Panc1 (cell line): Measurements from ENCODE around the gene IL31RA. TPM values are rescaled to one million over a fixed set of nuclear protein-coding genes. Genes with fewer than 3 reads are reported as not detected.

Experiments
- ATAC-seq: fragments of 200-7000 bp; cut with Tn5 transposase; 2 replicates; pipeline ENCODE4 v1.9.1; 2020; ENCODE audit warnings: mild to moderate bottlenecking, moderate library complexity
- BruUV-seq: library from RNA; stranded (reverse); fragments of 400-500 nt; replicated peaks from 2 replicates; lab custom pipeline; 2021; lab: Mats Ljungman, UMichigan
- CTCF ChIA-PET: fragments of 300-600 bp; sonication (Branson Sonifier 250); formaldehyde crosslinking; loops from one replicate; lab custom pipeline; 2022; ENCODE audit warnings: antibody characterized with exemption; lab: Charles Lee
- POLR2A ChIA-PET: fragments of 300-600 bp; sonication (Branson Sonifier 250); formaldehyde crosslinking; loops from one replicate; lab custom pipeline; 2022; ENCODE audit warnings: antibody characterized with exemption; lab: Charles Lee
- DNase-seq: peaks from one replicate; pipeline ENCODE4 v3.0.0-alpha.2; 2010; ENCODE audit warnings: low read depth, low spot score
- H3K27ac ChIP-seq: 2 replicates; pipeline ENCODE4 v1.5.1; 2011; ENCODE audit warnings: mild to moderate bottlenecking, low read length, inconsistent platforms
- H3K27me3 ChIP-seq: fragments of 200-500 bp; sonication (Bioruptor generic); 2 replicates; pipeline ENCODE4 v1.6.0; 2014; ENCODE audit warnings: low read length, inconsistent platforms; ENCODE audit not compliant: control insufficient read depth, insufficient read depth
- H3K36me3 ChIP-seq: fragments of 200-500 bp; sonication (Bioruptor generic); 2 replicates; pipeline ENCODE4 v1.5.1; 2014; ENCODE audit warnings: inconsistent platforms, mild to moderate bottlenecking, low read length, moderate library complexity; ENCODE audit not compliant: control insufficient read depth, insufficient read depth
- H3K4me1 ChIP-seq: 2 replicates; pipeline ENCODE4 v1.5.1; 2011; ENCODE audit warnings: inconsistent platforms, mild to moderate bottlenecking, low read length, moderate library complexity; ENCODE audit not compliant: control insufficient read depth, insufficient read depth
- H3K4me3 ChIP-seq, 2 experiments: 2 replicates each; pipeline ENCODE4 v1.5.1; 2011 to 2012; ENCODE audit warnings: low read depth in 2 of 2, low read length in 2 of 2, mild to moderate bottlenecking in 2 of 2, inconsistent platforms in 1 of 2, moderate library complexity in 1 of 2
- H3K9me3 ChIP-seq: fragments of 200-500 bp; sonication (Bioruptor generic); 2 replicates; pipeline ENCODE4 v1.5.1; 2014; ENCODE audit warnings: low read depth, mild to moderate bottlenecking, inconsistent platforms, low read length, moderate library complexity; ENCODE audit not compliant: control insufficient read depth, insufficient read depth
- CTCF ChIP-seq: fragments of 450-650 bp; IDR thresholded peaks from 2 replicates; pipeline ENCODE4 v1.5.1; 2017; ENCODE audit warnings: mild to moderate bottlenecking
- POLR2AphosphoS5 ChIP-seq: IDR thresholded peaks from 2 replicates; pipeline ENCODE4 v1.6.1; 2012; ENCODE audit warnings: mild to moderate bottlenecking, low read depth, low read length, moderate library complexity
- REST ChIP-seq, 2 experiments: IDR thresholded peaks; 2 replicates each; pipeline ENCODE4 v1.6.1; 2011 to 2012; ENCODE audit warnings: low read depth in 2 of 2, control low read depth in 1 of 2, low read length in 1 of 2, mild to moderate bottlenecking in 1 of 2, moderate library complexity in 1 of 2; ENCODE audit not compliant: insufficient read depth in 1 of 2
- SIN3A ChIP-seq: IDR thresholded peaks from 2 replicates; pipeline ENCODE4 v1.6.1; 2012; ENCODE audit warnings: low read depth, mild to moderate bottlenecking, low read length, moderate library complexity, borderline replicate concordance; ENCODE audit not compliant: insufficient read depth
- TCF7L2 ChIP-seq: IDR thresholded peaks from 2 replicates; pipeline ENCODE4 v1.6.1; 2011; ENCODE audit warnings: mild to moderate bottlenecking, low read depth, low read length, inconsistent platforms
- in situ Hi-C: cut with HindIII; loops from 2 replicates; pipeline ENCODE4 v1.10.0; 2016; ENCODE audit warnings: low sequenced_read_pairs, low pct_unique_long_range_greater_than_20kb
- intact Hi-C: fragments of 100-400 bp; cut with micrococcal nuclease; formaldehyde crosslinking; loops from one replicate; pipeline ENCODE4 v1.10.0; 2022; ENCODE audit not compliant: unreplicated experiment
- total RNA-seq: library from RNA; stranded (reverse); gene quantifications from one replicate; pipeline ENCODE4 v1.2.1, GENCODE V29; 2021; ENCODE audit not compliant: unreplicated experiment

IL31RA gene
- total RNA-seq, 1 experiment from 2014 or later = 3.1 TPM

GRCh38 chr5:55856516-55857246, 5.5 kb downstream of the IL31RA start:
- H3K4me3 ChIP-seq = no peak overlapping the region
- in situ Hi-C loops = no loop called here
- TF ChIP-seq SIN3A (no peak), CTCF (no peak), TCF7L2 (no peak), REST (IDR thresholded peaks at IDR 0.05; ENCODE audit: insufficient read depth in 1 of 2, low read depth in 2 of 2, low read length in 1 of 2) (no peak), POLR2AphosphoS5 (no peak)
- ATAC-seq (no peak), DNase-seq (no peak)
- ChIA-PET POLR2A (no interaction called here), CTCF (interaction anchor here (0.7 kb wide), 1 partner anchor 143 kb away, joined by 5 read pairs; no protein-coding TSS in a partner anchor)
- no peak overlapping the region for H3K27ac ChIP-seq
- H3K27me3 ChIP-seq = no peaks in the 10 kb centered on the region
- intact Hi-C loops = no loop called here
- H3K4me1 ChIP-seq = peaks cover 6% of the 10 kb centered on the region; the same call in 1 of the 2 replicates
- H3K36me3 ChIP-seq = no peaks in the 10 kb centered on the region
- no peaks in the 10 kb centered on the region for H3K9me3 ChIP-seq
- BruUV-seq = no TSS peak

- DNase-seq (no peak), ATAC-seq (no peak)
- in situ Hi-C loops (no loop called here), intact Hi-C loops (no loop called here)
- POLR2A ChIA-PET = no interaction called here
- Histone ChIP-seq H3K4me3 (no peak overlapping the region), H3K36me3 (no peaks in the 10 kb centered on the region), H3K27me3 (no peaks in the 10 kb centered on the region), H3K27ac (no peak overlapping the region), H3K4me1 (peaks cover 6% of the 10 kb centered on the region; the same call in 1 of the 2 replicates), H3K9me3 (no peaks in the 10 kb centered on the region)
- TF ChIP-seq TCF7L2 (no peak), POLR2AphosphoS5 (no peak), REST (IDR thresholded peaks at IDR 0.05; ENCODE audit: insufficient read depth in 1 of 2, low read depth in 2 of 2, low read length in 1 of 2) (no peak), SIN3A (no peak)
- CTCF ChIA-PET = no interaction called here
- no TSS peak for BruUV-seq
Measured at GRCh38 chr5:55857247-55857640, 6.1 kb downstream of the IL31RA start.
